KOPT-K1 (cell line): ENCODE data around the gene ITGA11.
"Not testable (repeated sequence)": the region's sequence is repeated elsewhere in the genome, so short reads cannot be mapped to it uniquely, and the experiment has no call there.

Source experiments
- H3K27ac ChIP-seq: fragments of 200-600 bp; sonication (generic); 2 replicates; pipeline ENCODE4 v1.5.1; 2016; ENCODE audit warnings: antibody characterized with exemption, mild to moderate bottlenecking, low read depth, low read length; ENCODE audit not compliant: poor library complexity, severe bottlenecking
- H3K36me3 ChIP-seq: fragments of 200-600 bp; sonication (generic); 2 replicates; pipeline ENCODE4 v1.5.1; 2017; ENCODE audit warnings: antibody characterized with exemption, mild to moderate bottlenecking, low read length, moderate library complexity; ENCODE audit not compliant: insufficient read depth
- H3K9me3 ChIP-seq: fragments of 200-600 bp; sonication (generic); 2 replicates; pipeline ENCODE4 v1.5.1; 2017; ENCODE audit warnings: antibody characterized with exemption, low read length, mild to moderate bottlenecking; ENCODE audit not compliant: insufficient read depth, poor library complexity, severe bottlenecking

Gene ITGA11

DNA sequence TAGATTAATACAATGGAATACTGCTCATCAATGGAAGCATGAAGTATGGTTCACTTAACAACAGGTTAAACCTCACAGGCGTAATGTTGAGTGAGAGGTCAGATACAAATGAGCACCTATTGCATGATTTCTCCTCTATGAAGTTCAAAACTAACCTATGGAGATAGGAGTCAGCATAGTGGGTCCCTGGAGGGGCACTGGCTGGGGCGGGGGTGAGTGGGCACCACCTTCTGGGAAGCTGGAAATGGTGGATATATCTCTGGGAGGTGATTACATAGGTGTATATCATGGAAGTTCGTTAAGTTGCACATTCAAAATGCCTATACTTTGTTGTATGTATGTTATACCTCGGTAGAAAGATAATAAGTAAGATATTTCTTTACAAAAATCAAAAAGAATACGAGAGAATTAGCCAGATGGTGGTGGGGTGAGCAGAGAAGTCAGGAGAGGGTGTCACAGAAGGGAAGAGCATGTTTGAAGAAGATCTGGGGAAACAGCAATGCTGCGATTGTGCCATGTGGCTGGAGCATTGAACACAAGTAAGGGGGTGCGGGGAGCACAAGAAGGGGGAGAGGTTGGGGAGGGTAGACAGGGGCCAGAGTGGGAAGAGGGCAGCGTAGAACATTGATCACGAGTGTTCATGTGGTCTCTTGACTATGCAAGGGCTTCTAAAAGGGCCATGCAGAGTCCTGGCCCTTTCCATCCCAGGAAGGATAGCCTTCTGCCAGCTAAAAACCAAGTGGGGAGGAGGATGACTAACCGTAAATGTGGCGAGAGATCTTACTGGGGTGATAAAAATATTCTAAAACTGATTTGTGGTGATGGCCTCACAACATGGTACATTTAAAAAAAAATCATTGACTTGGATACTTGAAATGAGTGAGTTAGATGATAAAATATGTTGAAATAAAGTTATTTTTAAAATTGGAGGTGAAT lies 30.2 kb downstream of the ITGA11 start:
- Histone ChIP-seq H3K9me3 (no peaks in the 10 kb centered on the region), H3K27ac (no peak overlapping the region), H3K36me3 (no peaks in the 10 kb centered on the region)

DNA sequence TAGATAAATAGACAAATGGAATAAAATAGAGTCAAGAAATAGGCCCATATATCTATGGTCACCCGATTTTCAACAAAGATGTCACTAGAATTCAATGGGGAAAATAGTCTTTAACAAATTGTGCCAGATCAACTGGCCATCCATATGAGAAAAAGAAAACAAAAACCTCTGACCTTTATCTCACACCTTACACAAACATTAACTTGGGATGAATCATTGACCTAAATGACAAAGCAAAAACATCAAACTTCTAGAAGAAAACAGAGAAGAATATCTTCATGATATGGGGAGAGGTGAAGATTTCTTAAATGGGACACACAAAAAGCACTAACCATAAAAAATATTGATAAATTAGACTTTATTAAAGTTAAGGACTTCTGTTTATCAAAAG lies 31.9 kb downstream of the ITGA11 start:
- Histone ChIP-seq H3K27ac (no peak overlapping the region), H3K36me3 (no peaks in the 10 kb centered on the region), H3K9me3 (no peaks in the 10 kb centered on the region)

DNA sequence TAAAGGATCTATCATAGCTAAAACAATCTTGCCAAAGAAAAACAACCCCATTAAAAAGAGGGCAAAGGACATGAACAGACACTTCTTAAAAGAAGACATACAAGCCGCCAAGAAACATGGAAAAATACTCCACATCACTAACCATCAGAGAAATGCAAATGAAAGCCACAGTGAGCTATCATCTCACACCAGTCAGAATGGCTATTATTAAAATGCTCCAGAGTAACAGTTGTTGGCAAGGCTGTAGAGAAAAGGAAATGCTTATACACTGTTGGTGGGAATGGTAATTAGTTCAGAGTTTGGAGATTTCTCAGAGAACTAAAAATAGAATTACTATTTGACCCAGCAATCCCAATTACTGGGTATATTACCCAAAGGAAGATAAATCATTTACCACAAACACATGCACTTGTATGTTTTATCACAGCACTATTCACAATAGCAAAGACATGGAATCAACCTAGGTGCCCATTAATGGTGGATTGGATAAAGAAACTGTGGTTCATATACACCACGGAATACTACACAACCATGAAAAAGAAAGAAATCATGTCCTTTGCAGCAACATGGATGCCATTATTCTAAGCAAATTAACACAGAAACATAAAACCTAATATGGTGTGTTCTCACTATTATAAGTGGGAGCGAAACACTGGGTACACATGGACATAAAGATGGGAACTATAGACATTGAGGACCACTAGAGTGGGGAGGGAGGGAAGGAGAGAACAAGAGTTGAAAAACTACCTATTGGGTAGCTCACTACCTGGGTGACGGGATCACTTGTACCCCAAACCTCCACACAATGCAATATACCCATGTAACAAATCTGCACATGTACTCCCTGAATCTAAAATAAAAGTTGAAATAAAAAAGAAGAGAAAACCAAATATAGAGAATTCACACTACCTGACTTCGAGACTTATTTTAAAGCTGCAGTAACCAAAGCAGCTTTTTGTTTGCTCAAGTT lies 32.6 kb downstream of the ITGA11 start:
- Histone ChIP-seq H3K36me3 (no peaks in the 10 kb centered on the region), H3K27ac (no peak overlapping the region)

DNA sequence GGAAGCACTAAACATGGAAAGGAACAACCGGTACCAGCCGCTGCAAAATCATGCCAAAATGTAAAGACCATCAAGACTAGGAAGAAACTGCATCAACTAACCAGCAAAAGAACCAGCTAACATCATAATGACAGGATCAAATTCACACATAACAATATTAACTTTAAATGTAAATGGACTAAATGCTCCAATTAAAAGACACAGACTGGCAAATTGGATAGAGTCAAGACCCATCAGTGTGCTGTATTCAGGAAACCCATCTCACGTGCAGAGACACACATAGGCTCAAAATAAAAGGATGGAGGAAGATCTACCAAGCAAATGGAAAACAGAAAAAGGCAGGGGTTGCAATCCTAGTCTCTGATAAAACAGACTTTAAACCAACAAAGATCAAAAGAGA lies 34.0 kb downstream of the ITGA11 start:
- not testable (repeated sequence) for H3K27ac ChIP-seq, H3K9me3 ChIP-seq, H3K36me3 ChIP-seq

More for the DNA sequence above, 32.6 kb downstream of the ITGA11 start:
- no peaks in the 10 kb centered on the region for H3K9me3 ChIP-seq

DNA sequence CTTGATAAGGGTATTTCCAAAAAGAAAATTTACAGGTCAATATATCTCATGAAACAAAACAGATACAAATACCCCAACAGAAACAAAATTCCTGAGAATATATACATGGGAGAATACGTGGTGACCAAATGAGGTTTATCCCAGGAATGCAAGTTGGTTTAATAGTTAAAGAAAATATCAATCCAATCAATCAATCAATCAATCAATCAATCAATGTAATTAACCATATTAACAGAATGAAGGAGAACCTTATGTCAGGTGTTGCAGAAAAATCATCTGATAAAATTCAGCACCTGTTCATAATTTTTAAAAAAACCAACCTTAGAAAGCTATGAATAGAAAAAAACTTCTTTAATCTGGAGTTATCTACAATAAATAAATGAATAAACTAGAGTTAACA lies 35.9 kb downstream of the ITGA11 start:
- Histone ChIP-seq H3K36me3 (no peaks in the 10 kb centered on the region), H3K9me3 (peaks cover 8% of the 10 kb centered on the region), H3K27ac (no peak overlapping the region)

DNA sequence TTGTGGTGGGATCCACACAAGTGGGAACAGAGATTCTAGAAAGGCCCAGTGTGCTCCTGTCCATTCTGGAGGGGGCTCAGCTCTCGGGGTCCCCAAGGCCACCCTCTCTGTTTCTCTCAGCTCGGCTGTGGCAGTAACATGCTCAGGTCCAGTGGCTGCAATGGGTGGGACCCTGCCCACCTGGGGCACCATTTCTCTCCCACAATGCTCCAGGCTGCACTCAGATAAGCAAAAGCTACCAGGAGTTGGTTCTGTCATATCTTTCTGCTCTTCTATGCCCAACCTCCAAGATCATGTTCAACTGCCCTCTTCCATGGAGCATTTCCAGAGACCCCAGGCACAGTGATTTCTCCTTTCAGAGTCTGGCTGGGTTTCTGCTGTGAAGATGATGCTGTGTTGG lies 40.8 kb downstream of the ITGA11 start:
- Histone ChIP-seq H3K36me3 (no peaks in the 10 kb centered on the region), H3K27ac (no peak overlapping the region), H3K9me3 (peaks cover 8% of the 10 kb centered on the region)

DNA sequence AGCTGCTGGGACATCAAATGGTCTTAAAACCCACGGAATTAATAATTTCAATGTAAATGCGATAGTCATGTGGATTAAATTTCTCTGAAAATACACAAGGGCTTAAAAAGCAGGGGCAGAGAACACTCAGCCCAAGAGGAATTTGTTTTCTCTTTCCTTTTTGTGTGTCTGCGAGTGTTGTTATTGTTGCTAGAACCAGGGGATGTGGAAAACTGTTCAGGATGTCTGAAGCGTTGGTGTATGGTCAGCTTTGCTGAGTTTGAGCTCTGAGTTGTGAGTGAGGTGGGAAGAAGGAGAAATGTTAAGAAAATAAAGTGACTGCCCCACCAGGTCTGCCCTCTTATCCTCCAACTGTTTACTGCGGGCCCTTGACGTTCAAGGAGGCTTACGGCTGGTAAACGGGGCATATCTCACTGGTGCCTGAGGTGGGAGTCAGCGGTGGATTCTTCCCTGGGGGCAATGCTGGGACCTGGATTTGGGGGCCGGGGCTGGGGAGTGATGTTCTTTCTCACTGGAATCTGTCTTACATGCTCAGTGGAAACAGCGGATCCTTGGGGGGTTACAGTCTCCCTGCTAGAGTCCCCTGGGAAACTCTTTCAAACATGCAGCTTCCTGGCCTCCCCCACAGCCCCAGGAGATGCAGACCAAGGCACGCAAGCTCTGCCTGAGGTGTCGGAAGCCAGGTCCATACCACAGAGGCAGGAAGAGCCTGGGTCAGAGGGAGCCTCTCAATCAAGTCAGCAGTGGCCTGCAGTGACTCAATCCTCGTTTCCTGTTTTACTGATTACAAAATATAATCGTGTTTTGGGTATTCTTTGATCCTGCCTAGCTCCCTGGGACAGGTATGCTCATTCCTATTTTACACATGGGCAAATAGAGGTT lies 41.8 kb downstream of the ITGA11 start:
- H3K9me3 ChIP-seq: peaks cover 8% of the 10 kb centered on the region
- no peak overlapping the region for H3K27ac ChIP-seq
- H3K36me3 ChIP-seq: no peaks in the 10 kb centered on the region

DNA sequence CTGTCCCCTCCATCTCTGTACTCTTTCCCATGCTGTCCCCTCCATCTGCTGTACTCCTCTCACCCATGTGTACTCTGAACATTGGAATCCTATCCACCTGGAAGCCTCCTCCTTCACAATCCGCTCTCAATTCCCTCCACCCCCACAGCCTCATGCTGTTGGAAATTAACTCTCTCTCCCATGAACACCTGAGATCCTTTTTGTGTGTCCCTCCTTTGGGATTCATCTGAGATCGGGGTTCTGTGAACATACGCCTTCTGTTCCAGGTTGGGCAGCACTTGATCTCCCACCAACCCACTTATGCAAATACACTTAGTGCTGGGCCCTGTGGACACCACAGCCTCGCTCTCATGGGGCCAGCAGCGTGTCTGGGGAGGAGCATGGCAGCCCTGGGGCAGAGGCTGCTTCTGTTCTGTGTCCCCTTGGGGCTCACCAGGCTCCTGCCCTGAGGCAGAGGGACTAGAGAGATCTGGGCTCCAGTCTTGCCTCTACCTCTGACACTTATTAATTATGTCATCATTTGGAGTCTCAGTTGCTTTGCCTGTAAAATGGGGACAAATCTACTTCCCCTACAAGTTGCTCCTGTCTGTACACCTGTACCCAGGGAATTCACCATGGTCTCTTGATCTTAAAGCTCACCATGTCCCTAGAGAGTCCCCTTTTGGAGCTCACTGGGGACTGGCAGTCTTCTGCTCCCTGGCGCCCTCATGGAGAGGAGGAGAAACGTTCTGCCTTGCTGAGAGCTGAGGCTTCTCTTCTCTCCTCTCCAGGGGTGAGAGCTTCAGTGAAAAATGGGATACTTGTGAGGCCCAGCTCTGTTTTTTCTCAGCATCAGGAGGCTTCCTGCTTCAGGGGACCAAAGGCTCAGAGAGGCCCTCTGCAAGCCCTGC lies 42.7 kb downstream of the ITGA11 start:
- H3K36me3 ChIP-seq: no peaks in the 10 kb centered on the region
- peaks cover 8% of the 10 kb centered on the region for H3K9me3 ChIP-seq
- H3K27ac ChIP-seq: no peak overlapping the region

DNA sequence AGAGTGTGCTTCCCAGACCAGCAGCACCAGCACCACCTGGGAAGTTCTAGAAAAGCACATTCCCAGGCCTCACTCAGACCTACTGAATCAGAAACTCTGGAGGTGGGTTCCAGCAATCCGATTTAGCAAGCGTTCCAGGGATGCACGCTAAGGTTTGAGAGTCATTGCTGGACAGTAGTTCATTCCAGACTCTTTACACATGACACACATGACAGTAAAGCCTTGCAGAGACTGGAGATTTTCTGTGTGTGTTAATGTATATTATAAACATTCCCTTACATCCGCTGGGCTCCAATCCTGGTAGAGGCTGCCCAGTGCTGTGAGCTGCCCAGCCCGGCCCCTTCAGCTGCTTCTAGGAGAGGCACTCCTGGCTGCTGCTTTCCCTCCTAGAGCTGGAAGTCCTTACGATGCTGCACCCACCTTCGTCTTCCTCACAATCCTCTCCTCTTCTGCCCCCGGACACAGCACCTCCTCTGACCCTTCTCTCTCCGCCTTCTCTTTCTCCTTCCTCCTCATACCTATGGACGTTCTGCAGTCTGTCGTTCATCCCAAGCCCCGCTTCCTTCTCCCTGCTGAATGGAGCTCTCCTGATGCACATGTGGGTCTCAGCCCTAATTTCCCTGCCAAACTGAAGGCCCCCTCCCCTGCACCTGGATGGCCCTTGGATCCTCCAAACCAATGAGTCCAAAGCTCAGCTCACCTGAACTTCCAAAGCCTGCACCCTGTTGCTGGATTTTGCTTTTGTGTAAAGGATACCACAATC lies 44.4 kb downstream of the ITGA11 start:
- Histone ChIP-seq H3K27ac (no peak overlapping the region), H3K36me3 (no peaks in the 10 kb centered on the region), H3K9me3 (peaks cover 14% of the 10 kb centered on the region)

DNA sequence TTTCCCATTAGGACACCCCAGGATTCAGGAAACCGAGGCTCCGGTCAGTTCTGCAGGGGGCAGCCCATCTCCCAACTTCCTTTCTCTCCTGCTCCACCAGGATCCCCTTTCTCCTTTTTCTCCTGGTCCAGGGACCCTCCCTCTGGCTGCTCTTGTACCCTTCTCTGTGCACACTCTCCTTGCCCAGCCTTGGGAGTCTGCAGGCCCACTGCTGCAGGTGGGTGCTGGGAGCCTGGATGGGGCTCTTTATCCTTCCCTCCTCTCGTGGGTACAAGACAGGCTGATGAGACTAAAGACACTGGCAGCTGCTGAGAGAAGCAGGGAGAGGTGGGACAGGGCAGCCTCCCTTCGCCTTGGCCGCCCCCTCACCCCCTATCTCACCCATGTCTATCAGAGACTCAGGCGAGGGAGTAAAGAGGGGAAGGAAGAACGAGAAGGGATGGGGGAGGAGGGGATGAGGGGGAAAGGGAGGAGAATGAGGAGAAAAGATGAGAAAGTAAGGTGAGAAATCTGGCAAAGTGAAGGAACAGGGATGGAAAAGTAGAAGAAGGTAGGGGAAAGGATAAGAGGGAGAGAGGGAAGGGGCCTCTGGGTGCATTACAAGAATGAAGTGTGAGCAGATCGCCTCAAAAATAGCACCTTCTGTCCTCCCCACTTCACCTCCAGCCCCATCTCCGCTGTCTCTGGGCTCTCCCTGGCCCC lies 45.2 kb downstream of the ITGA11 start:
- peaks cover 8% of the 10 kb centered on the region for H3K9me3 ChIP-seq
- H3K36me3 ChIP-seq: no peaks in the 10 kb centered on the region
- H3K27ac ChIP-seq: no peak overlapping the region

DNA sequence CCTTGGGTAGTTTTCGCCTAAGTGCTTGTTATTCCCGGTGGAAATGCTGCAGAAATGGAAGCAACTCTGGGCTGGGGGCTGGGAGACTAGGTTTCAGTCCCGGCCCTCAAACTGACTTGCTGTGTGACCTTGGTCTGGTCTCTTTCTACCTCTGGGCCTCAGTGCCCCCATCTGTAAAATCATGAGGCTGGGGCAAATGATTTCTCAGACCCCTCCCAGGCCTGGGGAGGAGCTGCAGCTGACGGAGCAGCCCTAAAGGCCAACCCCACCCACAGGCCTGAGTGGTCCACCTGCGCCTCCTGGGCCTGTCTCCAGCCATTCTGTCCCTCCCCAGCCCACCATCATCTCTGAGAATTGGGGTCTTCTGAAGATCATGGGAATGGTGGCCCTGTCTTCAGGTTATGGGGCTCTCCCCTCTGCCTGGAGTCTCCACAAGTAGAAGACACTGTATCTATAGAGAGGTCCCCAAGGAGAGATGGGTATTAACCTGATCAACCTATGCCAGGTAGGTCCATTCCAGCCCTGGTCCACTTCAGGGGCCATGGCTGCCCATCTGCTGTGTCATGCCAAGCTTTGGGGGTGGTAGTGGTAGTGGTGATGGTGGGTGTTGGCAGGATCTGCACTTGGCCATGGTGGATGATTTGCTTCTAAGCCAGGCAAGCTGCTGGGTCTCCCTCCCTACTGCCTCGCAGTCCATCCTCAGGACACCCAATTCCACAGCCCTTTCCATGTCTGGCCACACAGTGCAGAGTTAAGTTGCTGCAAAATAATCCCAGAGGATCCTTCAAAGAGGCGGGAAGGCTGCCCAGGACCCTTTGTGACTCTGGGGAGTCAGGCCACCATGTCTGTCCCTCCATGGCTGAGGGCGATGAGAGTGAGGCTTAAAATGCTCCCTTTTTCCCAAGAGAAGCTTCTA lies 46.0 kb downstream of the ITGA11 start:
- no peaks in the 10 kb centered on the region for H3K36me3 ChIP-seq
- H3K9me3 ChIP-seq: peaks cover 8% of the 10 kb centered on the region
- no peak overlapping the region for H3K27ac ChIP-seq

DNA sequence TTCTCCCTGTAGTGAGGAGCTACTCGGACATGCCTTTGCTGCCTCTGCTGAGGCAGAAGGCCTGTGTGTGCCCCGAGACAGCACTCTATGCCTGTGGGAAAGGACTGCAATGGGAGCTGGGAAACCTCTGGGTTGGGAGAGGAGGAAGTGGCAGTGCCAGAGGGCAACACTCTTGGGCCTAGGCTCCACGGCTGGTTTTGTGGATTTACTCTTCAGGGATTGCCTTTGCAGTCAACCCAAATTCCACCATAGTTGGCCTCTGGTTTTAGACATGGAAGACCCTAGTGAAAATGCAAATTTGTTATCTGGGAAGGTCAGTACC lies 46.8 kb downstream of the ITGA11 start:
- Histone ChIP-seq H3K9me3 (peaks cover 8% of the 10 kb centered on the region), H3K27ac (no peak overlapping the region), H3K36me3 (no peaks in the 10 kb centered on the region)
